NCI-H345 treated with DMSO at 0.1 percent for 48 hours (cell line): ENCODE data around the gene DCP1B.
A peak's percentile ranks its signal among the peaks of the same experiment; 100 is the strongest.
"Not testable (repeated sequence)": the region's sequence is repeated elsewhere in the genome, so short reads cannot be mapped to it uniquely, and the experiment has no call there.

Source experiments
- DNase-seq: peaks from one replicate; lab custom pipeline; 2025; ENCODE audit not compliant: unreplicated experiment; lab: John Stamatoyannopoulos, UW

Gene DCP1B

DNA sequence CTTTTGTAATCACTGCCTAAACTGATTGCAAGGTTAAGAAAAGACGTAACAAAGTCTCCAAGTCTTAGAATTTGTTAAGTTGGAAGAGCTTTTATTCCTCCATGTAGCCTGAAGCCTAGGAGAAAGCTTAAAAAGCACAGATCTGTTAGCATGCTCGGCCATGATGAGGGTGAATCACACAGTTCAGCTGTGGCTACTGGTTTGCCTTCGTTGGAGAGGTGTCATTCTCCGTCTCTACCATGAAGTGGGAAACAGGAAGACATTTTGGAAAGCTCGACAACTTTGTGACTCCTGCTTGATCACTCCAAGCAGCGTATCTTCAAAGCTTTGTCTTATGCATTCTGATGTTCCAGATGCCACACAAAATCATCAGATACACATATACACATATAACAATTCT is 27.1 kb downstream of the DCP1B start:
- DNase-seq, result no peak

DNA sequence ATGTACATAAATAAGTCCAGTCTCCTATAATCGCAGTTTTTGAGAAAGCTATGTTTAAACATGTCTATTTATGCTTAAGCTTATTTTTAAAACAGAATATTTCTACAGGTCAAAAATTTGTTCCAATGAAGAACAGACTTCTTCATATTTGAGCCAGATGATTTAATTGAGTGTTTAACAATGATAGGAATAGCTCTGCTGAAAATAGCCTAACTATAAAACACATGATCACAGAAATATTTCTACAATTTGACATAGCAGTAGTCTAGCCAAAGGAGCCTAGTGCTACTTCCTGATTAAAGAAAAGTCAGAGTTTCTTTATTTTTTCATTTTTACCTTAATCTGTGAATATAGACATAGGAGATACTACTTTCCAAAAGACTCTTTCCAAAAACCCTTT is 29.4 kb downstream of the DCP1B start:
- no peak for DNase-seq

DNA sequence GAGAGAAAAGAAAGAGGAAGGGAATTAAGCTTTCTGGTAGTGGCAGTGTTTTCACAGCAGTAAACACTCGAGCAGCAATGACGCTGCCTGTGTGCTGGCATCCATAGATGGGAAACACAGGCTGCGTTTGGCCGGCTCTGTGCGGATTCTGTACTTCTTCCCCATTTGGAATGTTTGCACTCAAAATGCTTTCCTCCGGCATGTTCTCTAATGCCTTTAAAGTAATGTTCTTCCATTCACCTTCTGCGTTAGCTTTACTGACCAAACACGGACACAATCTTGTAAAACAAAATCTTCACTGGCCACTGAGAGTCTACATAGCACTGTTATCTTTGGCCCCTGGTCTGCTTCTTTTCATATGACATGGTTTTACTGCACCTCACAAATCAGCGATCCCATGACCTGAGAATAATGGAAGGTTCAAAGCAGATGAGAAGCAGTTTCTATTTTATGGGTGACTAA is 31.4 kb downstream of the DCP1B start:
- DNase-seq, result no peak

DNA sequence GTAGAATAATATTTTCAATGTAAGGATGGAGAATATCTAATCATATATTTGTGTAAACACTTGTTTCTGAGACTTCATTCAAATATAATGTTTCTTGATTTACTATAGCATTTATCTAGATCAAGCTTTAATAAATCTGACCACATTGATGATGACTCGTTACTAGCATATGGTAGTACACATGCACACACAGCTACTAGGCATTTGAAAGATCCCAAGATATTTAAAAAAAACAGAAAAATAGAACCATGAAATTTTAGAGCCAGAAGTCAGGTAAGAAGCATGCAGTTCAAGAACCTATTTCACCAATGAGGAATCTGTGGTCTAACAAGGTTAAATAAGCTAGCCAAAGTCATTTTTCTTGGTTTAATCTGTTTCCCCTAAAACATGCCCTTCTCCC is 32.0 kb downstream of the DCP1B start:
- DNase-seq, result no peak

DNA sequence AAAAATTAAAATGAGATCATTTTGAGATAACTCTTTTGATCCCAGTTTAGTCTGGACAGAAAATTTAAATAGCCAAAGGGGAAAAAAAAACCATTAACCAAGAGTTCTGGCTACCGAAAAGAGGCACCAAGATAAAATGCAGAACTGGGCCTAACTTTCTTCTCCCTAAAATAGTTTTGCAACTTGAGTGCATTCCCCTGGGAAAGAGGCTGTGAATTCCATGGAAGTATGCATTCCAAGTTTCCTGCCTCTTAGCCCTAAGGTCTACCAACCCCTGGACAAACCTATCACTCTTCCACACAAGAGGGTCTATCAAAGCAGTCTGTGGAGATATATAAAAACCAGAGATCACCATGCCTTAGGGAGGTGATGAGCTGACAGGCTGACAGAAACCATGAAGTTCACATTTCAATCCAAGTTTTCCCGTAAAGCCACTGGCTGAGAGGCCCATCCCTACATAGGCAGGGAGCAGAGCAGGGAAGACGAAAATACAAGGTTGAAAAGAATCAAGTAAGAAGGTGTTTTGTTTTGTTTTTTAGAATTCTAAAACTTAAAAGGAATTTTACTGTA is 33.8 kb downstream of the DCP1B start:
- DNase-seq, result no peak

DNA sequence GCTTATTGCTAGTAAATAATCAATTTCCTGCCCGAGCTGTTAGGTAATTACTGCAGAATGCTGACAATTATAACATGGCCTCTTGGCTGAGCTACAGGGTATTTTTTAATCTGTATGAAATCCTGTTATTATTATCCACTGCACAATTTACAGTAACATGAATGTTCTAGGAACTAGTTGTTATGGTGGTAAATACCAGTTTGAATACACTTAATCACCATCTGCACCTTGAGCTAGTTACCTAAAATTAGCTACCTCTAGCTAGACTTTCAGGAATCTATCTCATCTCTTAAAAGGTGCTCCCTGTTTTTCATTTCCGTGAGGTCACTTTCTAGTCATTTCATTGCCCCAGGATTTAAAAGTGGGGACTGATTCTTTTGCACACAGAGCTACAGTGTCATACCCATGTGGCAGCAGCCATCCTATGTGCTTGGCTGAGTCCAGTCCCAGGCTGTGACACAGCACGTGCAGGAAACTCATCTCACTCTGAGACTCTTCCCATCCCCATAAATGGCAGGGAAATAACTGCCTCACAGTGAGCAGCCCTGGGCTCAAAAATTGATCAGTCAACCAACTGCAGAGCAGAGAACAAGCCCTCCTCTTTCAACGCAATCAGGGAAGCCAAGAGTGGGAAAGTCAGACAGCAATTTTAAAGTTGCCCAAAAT is 37.6 kb downstream of the DCP1B start:
- no peak for DNase-seq

DNA sequence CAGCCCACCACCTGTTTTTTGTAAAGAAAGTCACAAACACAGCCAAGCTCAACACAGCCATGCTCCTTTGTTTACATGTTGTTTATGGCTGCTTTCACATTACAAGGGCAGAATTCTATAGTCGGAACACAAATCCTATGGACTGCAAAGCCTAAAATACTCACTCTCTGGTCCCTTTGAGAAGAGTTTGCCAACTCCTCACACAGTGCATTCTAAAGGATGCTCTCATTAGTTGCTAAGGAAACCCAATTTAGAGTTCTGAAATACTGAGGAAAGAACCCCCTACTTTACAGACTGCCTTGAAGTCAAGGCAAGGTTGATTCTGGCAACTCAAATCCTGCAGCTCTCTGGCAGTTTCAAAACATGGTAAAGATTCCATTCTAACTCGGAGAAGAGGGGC is 38.3 kb downstream of the DCP1B start:
- no peak for DNase-seq

DNA sequence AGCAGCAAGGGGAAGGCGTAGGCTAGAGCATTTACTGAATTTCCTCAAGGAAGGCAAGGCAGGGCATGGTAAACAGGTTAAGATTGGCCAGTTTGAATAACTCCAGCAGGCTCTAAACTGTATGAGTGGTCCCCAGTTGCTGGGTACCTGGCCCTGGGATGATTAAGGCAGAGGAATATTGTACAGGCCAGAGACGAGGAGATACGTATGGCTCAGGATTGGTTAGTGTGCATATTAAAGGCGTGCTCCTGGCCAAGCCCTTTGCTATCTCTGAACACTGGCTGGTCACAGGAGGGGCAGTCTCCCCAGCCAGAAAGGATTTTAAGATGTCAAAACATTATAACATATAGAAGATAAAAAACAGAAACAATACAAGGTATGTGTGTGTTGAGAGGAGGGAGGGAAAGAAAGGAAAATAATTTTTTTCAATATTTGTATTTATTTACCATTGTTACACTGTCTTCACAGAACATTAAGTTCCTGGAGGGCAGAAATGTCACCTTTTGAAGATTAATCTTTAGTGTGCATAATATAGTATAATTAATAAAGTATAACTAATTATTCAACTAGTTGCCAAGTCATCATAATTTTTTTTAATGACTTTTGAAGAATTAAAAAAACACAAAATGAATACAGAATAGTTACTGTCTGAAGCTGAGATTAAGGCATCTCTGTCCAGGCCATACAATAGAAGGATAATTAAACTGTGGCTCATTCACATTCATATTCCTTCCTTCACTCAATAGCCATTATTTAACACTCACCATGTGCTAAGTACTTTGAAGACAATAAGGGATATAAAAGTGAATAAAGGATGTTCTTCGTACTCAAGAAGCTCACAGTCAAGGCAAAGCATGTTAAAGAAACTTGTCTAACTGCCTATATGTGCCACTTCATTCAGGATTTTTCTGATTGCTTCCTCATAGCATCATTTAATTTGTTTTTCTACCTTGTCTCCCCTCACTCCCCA is 41.9 kb downstream of the DCP1B start:
- no peak for DNase-seq

DNA sequence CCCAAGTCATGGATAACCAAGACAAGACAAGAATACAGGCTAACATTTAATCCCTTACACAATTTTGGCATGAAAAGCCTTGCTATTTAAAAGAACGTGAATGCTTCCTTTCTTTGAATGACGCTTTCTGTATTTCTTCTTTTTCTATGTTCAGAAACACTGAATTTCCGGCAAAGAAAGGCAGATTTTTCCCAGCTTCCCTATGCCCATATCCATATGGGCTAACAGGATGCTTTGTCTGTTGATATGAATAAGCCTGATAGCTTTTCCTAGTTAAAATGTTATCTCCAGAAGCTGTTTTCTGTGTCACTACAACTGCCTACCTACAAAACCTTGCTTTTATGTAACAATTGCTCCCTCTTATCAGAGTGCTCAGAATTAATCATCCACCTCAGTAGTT is 47.5 kb downstream of the DCP1B start:
- DNase-seq, result no peak

DNA sequence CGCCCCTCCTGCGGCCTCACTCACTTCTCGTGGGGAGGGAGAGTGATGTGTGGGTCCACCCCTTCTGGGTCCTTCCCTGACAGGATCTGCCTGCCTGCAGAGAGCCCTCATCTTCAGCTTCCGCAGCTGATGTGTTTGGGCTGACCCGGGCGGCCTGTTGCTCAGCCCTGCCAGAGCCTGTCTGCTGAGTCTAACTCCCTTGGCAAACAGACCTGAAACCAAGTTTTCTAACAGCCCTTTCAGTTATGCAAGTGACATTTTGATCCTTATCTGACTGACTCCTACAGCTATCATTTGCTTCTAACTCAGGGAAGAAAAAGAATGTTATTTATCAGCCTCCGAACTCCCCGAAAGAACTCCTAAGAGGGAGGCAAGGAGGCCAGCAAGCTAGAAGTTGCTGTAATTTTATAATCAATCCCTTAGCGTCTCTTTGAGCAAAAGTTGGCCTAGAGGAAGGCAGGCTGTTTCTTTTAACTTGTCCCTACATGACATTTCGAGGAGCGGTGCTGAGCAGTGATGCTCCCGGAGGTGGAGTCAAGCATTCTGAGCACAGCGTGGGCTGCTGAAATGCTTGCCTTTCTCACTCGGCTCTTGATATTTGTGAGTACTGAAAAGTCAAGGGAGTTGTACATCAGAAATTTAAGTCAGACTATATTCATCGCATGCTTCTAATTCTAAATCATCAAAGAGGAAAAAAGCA is 54.3 kb downstream of the DCP1B start:
- DNase-seq, result no peak

DNA sequence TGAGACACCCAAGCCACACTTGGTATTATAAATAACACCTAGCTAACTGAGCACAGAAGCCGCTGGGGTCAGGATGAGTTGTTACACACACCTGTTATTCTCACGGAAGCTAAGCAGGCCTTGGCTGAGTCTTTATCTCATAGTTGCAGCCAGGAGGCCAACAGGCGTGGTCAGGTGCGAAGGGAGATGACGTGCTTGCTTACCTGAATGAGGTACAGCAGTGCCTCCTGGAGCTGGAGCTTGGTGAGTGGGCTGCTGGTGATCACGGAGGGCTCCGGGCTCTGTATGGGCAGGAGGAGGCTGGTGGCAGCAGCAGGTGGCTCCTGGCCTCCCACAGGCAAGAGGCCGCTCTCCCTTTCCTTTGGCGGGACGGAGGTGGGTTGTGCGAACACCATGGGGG is 55.4 kb downstream of the DCP1B start:
- DNase-seq, result no peak

DNA sequence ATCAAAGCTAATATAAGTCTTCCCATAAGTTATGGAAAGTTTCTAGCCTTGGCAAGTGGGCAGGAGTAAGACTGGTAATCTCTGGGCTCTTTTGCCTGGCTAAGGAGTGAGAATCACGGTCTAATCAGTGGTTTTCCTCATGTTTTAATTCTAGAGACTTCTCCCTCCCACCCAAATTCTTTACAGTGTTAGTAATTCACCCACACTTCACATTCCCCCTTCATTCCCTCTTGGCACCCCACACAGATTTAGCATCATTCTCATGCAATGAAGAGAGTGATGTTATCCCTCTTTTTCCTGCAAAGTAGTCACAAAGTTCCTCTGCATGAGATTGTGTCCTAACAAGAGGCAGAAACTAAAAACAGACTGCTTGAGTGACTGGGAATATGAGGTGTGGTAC is 57.2 kb downstream of the DCP1B start:
- DNase-seq, result no peak

DNA sequence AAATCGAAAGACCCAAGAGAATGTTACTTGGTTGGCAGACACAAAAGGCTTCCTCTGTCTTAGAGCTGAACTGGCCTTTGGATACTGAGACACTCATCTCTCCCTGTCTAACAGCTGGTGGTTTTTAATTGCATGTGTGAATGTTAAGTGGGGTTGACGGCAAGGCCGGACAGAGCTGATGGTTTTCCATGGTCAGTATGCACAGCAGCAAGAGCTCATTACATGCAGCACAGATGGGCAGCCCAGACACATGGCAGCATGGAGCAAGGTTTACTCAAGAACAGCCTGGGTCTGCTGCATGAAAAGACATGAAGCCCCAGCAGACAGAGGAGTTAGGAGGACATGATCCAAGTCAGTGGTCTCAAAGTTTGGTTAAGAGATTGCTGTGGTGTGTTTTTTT is 58.0 kb downstream of the DCP1B start:
- DNase-seq, result no peak

DNA sequence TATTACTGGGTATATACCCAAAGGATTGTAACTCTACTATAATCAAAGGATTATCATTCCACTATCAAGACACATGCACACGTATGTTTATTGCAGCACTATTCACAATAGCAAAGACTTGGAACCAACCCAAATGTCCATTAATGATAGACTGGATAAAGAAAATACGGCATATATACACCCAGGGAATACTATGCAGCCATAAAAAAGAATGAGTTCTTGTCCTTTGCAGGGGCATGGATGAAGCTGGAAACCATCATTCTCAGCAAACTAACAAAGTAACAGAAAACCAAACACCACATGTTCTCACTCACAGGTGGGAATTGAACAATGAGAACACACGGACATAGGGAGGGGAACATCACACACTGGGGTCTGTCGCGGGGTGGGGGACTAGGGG is 58.8 kb downstream of the DCP1B start:
- not testable (repeated sequence) for DNase-seq

DNA sequence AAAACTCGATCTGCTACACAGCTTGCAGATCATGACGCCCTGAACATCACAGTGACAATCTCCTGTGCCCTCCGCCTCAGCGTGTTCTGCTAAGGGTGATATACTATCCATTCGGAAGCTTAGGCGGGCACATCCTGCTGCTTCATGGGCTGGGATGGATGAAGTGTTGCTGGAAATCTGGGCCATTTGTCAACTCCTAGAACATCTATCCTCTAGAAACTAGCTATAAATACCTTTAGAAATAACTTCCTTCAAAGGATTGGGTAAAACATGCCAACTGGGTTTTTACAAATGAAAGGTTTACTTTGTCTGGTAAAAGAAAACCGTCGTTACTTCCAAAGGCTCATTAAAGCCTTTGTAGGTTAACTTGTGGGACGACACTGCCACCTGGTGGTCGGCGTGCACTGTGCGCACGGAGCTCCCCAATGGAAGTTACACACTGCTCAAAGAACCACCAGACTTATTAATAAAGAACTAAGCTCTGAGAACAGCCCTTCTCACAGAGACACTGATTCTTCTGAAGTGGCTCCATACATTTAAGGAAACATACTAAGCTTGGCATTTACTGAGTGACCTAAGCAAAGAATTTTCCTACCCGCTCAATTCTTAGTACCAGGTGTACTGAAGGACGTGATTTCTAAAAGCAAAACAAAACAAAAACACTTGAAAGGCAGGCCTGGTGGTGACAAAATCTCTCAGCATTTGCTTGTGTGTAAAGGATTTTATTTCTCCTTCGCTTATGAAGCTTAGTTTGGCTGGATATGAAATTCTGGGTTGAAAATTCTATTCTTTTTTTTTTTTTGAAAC is 64.3 kb downstream of the DCP1B start:
- peak; percentile 62 for DNase-seq

DNA sequence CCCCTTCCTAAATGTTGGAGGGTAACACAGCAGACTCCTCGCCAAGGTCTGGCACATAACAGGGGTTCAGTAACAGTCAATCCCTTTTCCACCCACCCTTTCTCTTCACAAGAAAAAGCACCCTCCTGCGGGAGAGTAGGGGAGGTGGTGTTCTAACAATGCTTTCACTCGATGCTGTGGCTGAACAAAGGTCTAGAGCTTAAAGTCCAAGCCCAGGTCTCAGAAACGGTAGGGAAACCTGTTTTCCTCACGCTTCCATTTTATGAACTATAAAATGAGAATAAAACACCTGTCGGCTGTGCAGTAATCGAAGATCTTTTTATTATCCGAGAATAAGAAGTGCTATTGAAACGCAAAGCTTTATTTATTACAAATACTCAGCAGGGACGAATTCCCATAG is 64.9 kb downstream of the DCP1B start:
- DNase-seq, result no peak

DNA sequence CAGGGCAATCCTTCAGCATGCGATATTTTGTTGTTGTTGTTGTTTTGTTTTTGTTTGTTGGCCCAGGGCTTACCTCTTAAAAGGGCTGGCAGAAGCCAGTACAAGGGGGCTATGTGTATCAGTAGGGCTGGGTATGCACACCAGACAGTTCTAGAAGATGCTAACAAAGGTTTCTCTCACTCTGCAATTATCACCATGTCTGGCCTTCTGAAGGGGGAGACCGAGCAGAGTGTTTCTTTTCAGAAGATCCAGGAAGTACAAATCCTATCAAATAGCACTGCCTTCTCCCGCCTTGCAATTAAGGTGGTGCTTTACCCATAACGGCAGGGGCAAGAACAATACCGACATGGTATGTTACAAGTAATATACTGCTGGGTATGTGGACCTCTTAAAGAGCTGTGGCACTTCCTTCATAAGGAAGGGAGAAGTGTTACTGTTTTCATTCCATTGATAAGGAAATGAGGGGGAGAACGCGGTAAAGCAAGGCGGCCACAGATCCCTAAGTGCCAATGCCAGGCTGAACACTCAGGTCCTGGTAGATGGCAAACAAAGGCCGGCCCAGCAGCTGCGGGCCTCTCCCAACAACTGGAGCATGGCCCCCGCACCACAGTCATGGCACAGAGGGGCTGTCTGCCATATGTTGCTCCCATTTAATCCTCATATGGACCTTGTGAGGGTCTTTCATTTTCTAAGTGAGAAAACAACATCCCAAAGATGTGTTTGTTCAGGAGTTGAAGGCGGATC is 66.6 kb downstream of the DCP1B start:
- DNase-seq, result no peak

DNA sequence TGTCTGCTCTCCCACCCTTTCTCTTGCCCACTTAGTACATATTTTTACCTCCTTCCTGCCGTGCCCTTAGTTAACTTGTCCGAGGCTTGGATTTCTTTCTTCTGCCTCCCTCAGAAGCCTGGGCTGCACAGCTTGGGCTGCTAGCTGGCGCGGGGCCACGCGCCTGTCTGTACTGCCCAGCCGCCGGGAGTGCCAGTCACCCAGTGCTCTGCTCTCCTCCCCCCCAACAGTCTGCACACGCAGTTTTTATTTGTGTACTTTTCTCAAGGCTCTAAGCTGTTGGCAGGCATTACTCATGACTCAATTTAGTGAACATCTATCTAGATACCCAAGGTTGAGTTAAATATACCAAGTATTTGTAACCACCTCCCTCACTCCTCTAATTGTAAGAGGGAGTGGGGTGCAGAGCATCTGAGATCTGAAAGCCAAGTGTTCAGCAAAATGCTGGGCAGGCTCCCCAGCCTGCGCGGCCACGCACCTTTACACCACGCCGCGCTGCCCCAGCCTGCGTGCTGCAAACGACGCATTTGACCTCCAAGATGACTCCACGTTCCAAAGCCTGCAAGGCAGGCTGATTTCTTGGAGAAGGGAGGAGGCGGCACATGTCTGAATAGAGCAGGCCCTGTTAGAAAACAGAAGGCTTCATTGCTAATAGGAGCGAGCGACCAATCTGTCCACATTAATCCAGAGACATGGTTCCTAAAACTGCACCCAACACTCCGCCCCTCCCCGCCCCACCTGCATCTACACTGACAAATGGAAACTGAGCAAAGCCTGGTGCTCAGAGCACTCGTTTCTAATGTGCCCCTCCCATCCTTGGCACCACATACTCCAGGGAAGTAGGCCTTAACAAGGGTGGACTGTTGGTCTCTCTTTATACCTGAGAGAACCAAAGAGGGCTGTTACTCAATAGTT is 67.6 kb downstream of the DCP1B start:
- peak; percentile 12 for DNase-seq
